Prostate gland (tissue), 2 donors: ENCODE measurements around the gene ANAPC16.

ENCODE experiments used
- CTCF ChIP-seq, 4 experiments: fragments of 200-600 bp in 2 of 4; fragments of 450-650 bp in 2 of 4; sonication (generic) in 2 of 4; IDR thresholded peaks; 1 replicate in 3 of 4; 2 replicates in 1 of 4; pipeline ENCODE4 v1.5.1; 2016 to 2019; ENCODE audit warnings: antibody characterized with exemption in 4 of 4, mild to moderate bottlenecking in 2 of 4, moderate library complexity in 2 of 4
- POLR2A ChIP-seq: fragments of 450-650 bp; IDR thresholded peaks from one replicate; pipeline ENCODE4 v1.6.1; 2016; ENCODE audit warnings: antibody characterized with exemption, mild to moderate bottlenecking
- POLR2AphosphoS5 ChIP-seq: sonication (generic); formaldehyde crosslinking; IDR thresholded peaks from one replicate; pipeline ENCODE4 v1.6.1; 2017; ENCODE audit warnings: antibody characterized with exemption

- TF ChIP-seq CTCF (IDR thresholded peaks at IDR 0.05) (no peak), POLR2A (no peak), POLR2AphosphoS5 (no peak)
Observed at GRCh38 chr10:72245949-72246525, 30.2 kb downstream of the ANAPC16 start.
